Esophagus muscularis mucosa (tissue), 4 donors: ENCODE results near the gene CASP3. TPM values are rescaled to one million over a fixed set of nuclear protein-coding genes. Genes with fewer than 3 reads are reported as not detected.

ENCODE experiments used
- DNase-seq: peaks from one replicate; pipeline ENCODE4 v3.0.0-alpha.2; 2017; ENCODE audit errors: extremely low spot score
- H3K27ac ChIP-seq, 4 donors: fragments of 200-600 bp; sonication (generic); replicated peaks in 1 of 4; 1 replicate in 3 of 4; 2 replicates in 1 of 4; pipeline ENCODE4 v1.5.1; 2016 to 2019; ENCODE audit warnings: mild to moderate bottlenecking in 1 of 4
- H3K27me3 ChIP-seq, 4 donors: fragments of 200-600 bp; sonication (generic); one replicate each; pipeline versions ENCODE4 v1.5.1 to v1.6.0; 2016 to 2019
- H3K36me3 ChIP-seq, 4 donors: fragments of 200-600 bp; sonication (generic); one replicate each; pipeline ENCODE4 v1.5.1; 2016 to 2019
- H3K4me1 ChIP-seq, 4 donors: fragments of 200-600 bp; sonication (generic); one replicate each; pipeline ENCODE4 v1.5.1; 2016 to 2019
- H3K4me3 ChIP-seq, 4 donors: fragments of 200-600 bp; sonication (generic); 1 replicate in 2 of 4; 2 replicates in 2 of 4; pipeline ENCODE4 v1.5.1; 2016 to 2019; ENCODE audit warnings: mild to moderate bottlenecking in 4 of 4, moderate library complexity in 1 of 4
- H3K9me3 ChIP-seq, 4 donors: fragments of 200-600 bp; sonication (generic); 1 replicate in 3 of 4; 2 replicates in 1 of 4; pipeline ENCODE4 v1.5.1; 2016 to 2019
- CTCF ChIP-seq, 3 experiments: fragments of 200-600 bp in 2 of 3; fragments of 450-650 bp in 1 of 3; sonication (generic) in 2 of 3; IDR thresholded peaks; one replicate each; pipeline ENCODE4 v1.5.1; 2017 to 2019; ENCODE audit warnings: antibody characterized with exemption in 3 of 3, mild to moderate bottlenecking in 2 of 3, moderate library complexity in 1 of 3
- EP300 ChIP-seq: sonication (generic); formaldehyde crosslinking; IDR thresholded peaks from one replicate; pipeline ENCODE4 v1.6.1; 2017; ENCODE audit warnings: antibody characterized with exemption
- POLR2A ChIP-seq: fragments of 450-650 bp; IDR thresholded peaks from one replicate; pipeline ENCODE4 v1.6.1; 2017; ENCODE audit warnings: antibody characterized with exemption, moderate library complexity, mild to moderate bottlenecking, low read depth
- POLR2AphosphoS5 ChIP-seq, 2 donors: sonication (generic); formaldehyde crosslinking; IDR thresholded peaks; one replicate each; pipeline ENCODE4 v1.6.1; 2017; ENCODE audit warnings: antibody characterized with exemption in 2 of 2
- WGBS: methylation state at CpG from one replicate; pipeline ENCODE4 v1.1.5; 2018; 5-methylcytosine and 5-hydroxymethylcytosine counted together
- intact Hi-C: fragments of 100-400 bp; cut with DNase I; formaldehyde crosslinking; loops from one replicate; pipeline ENCODE4 v1.15.1; 2023
- total RNA-seq, 4 donors: library from RNA; depleted of rRNA; stranded (reverse); fragments of >200 nt; gene quantifications; one replicate each; pipeline versions ENCODE4 v1.1.0 to v1.2.1, GENCODE V29; 2016

Gene CASP3
- total RNA-seq, 4 donors from 2014 or later = 11.3 to 18.6 (median 15.9) TPM

GRCh38 chr4:184681916-184682315 lies 32.7 kb upstream of the CASP3 start:
- Histone ChIP-seq H3K4me3 (no peak overlapping the region), H3K27ac (no peak overlapping the region), H3K36me3 (peaks cover 0 to 34% (median 13%) of the 10 kb centered on the region in 4 donors), H3K27me3 (no peaks in the 10 kb centered on the region), H3K9me3 (no peaks in the 10 kb centered on the region), H3K4me1 (peaks cover 0 to 4% (median 0%) of the 10 kb centered on the region in 4 donors)
- WGBS = 100% methylated on average over 1 of the region's 1 CpG
- DNase-seq = no peak
- TF ChIP-seq POLR2AphosphoS5 (IDR thresholded peaks at IDR 0.05) (no peak), CTCF (IDR thresholded peaks at IDR 0.05) (no peak), POLR2A (no peak), EP300 (no peak)
- intact Hi-C loops = no loop called here

- intact Hi-C loops = no loop called here
- Histone ChIP-seq H3K9me3 (no peaks in the 10 kb centered on the region), H3K4me1 (peaks cover 0 to 4% (median 0%) of the 10 kb centered on the region in 4 donors), H3K36me3 (peaks cover 3 to 26% (median 12%) of the 10 kb centered on the region in 4 donors), H3K27me3 (no peaks in the 10 kb centered on the region), H3K4me3 (no peak overlapping the region), H3K27ac (no peak overlapping the region)
- WGBS = 78% methylated on average over 9 of the region's 9 CpGs
- DNase-seq = no peak
- TF ChIP-seq POLR2A (no peak), POLR2AphosphoS5 (IDR thresholded peaks at IDR 0.05) (no peak), EP300 (no peak), CTCF (IDR thresholded peaks at IDR 0.05) (no peak)
These were observed 31.5 kb upstream of the CASP3 start for GRCh38 chr4:184680698-184681097.

GRCh38 chr4:184675821-184676492 lies 26.7 kb upstream of the CASP3 start:
- H3K27me3 ChIP-seq = no peaks in the 10 kb centered on the region
- intact Hi-C loops = no loop called here
- H3K27ac ChIP-seq = no peak overlapping the region
- TF ChIP-seq CTCF (IDR thresholded peaks at IDR 0.05) (no peak), EP300 (no peak), POLR2A (no peak), POLR2AphosphoS5 (IDR thresholded peaks at IDR 0.05) (no peak)
- H3K4me3 ChIP-seq = no peak overlapping the region
- peaks cover 0 to 4% (median 0%) of the 10 kb centered on the region in 4 donors for H3K4me1 ChIP-seq
- no peaks in the 10 kb centered on the region for H3K9me3 ChIP-seq
- peaks cover 23 to 60% (median 33%) of the 10 kb centered on the region in 4 donors for H3K36me3 ChIP-seq
- no peak for DNase-seq
- 90% methylated on average over 3 of the region's 3 CpGs for WGBS

DNA sequence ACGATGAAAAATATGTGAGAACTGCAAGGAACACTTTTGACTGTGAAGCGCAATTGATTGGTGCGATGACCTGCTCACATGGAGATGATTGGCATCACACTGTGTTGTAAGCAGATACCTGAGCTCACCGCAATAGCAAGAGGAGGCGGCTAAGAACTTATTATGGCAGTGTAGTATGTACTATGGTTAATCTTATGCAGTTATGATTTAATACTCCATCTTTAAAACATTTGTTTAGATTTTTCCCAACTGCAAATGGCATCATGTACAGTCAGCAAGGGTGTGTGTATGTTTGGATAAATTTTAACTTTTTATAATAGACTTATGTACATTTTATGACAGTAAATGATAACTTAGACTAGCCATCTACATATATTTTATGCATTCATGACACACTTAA lies 25.8 kb upstream of the CASP3 start:
- H3K36me3 ChIP-seq = peaks cover 23 to 70% (median 37%) of the 10 kb centered on the region in 4 donors
- no peak for DNase-seq
- TF ChIP-seq EP300 (no peak), CTCF (IDR thresholded peaks at IDR 0.05) (no peak), POLR2A (no peak), POLR2AphosphoS5 (IDR thresholded peaks at IDR 0.05) (no peak)
- 94% methylated on average over 5 of the region's 5 CpGs for WGBS
- intact Hi-C loops = no loop called here
- no peak overlapping the region for H3K4me3 ChIP-seq
- no peaks in the 10 kb centered on the region for H3K4me1 ChIP-seq
- H3K27ac ChIP-seq = no peak overlapping the region
- no peaks in the 10 kb centered on the region for H3K9me3 ChIP-seq
- H3K27me3 ChIP-seq = no peaks in the 10 kb centered on the region
